ENCODE results near the gene ATXN7. TPM values are rescaled to one million over a fixed set of nuclear protein-coding genes. Genes with fewer than 3 reads are reported as not detected.
A peak's percentile ranks its signal among the peaks of the same experiment; 100 is the strongest.

The ATXN7 gene
- total RNA-seq, 4 donors from 2014 or later, result 20.9 to 28.2 (median 22.6) TPM

GRCh38 chr3:63911873-63912767 is 48.5 kb downstream of the ATXN7 start, which contains the start of gene SCAANT1:
SCAANT1 (minus strand) TSS chr3:63912383.
- peaks cover 0 to 15% (median 4%) of the 10 kb centered on the region in 4 donors for H3K36me3 ChIP-seq
- H3K4me1 ChIP-seq, result peaks cover 24 to 42% (median 41%) of the 10 kb centered on the region in 4 donors
- intact Hi-C loops (cut with DNase I), result loop anchor here (5.0 kb wide), 1 partner anchor 50 kb away; the partner anchor contains the start of genes ATXN7 and THOC7
- no peaks in the 10 kb centered on the region for H3K9me3 ChIP-seq
- H3K4me3 ChIP-seq, result peak within 1 kb of the TSS; percentile 85 to 98 (median 95)
- TF ChIP-seq POLR2AphosphoS5 (IDR thresholded peaks at IDR 0.05) (peak; percentile 85 to 88), EP300 (IDR thresholded peaks at IDR 0.05) (no peak), POLR2A (IDR thresholded peaks at IDR 0.05; ENCODE audit: low read depth) (peak; percentile 56), CTCF (IDR thresholded peaks at IDR 0.05) (peak in 2 of 3 experiments; percentile 10 to 18)
- peak within 1 kb of the TSS; percentile 99 to 100 (median 100) for H3K27ac ChIP-seq (replicated peaks in 1 of 4)
- DNase-seq (ENCODE audit: extremely low spot score), result peak; percentile 96
- H3K27me3 ChIP-seq, result no peaks in the 10 kb centered on the region
- WGBS, result 0% methylated on average over 6 of the region's 115 CpGs

GRCh38 chr3:63912768-63913588 is 49.3 kb downstream of the ATXN7 start:
- Histone ChIP-seq H3K9me3 (no peaks in the 10 kb centered on the region), H3K27me3 (no peaks in the 10 kb centered on the region), H3K4me3 (peak overlapping the region; percentile 85 to 98 (median 95)), H3K36me3 (peaks cover 0 to 24% (median 8%) of the 10 kb centered on the region in 4 donors), H3K4me1 (peaks cover 24 to 42% (median 41%) of the 10 kb centered on the region in 4 donors), H3K27ac (replicated peaks in 1 of 4) (peak overlapping the region; percentile 99 to 100 (median 100))
- TF ChIP-seq CTCF (IDR thresholded peaks at IDR 0.05), result no peak
- TF ChIP-seq POLR2AphosphoS5 (IDR thresholded peaks at IDR 0.05), result peak; percentile 42 to 53
- TF ChIP-seq EP300 (IDR thresholded peaks at IDR 0.05), result peak; percentile 21
- peak; percentile 94 for DNase-seq (ENCODE audit: extremely low spot score)
- WGBS, result 9% methylated on average over 32 of the region's 46 CpGs
- intact Hi-C loops (cut with DNase I), result loop anchor here (5.0 kb wide), 1 partner anchor 51 kb away; the partner anchor contains the start of genes ATXN7 and THOC7

GRCh38 chr3:63914312-63914711 is 50.6 kb downstream of the ATXN7 start:
- Histone ChIP-seq H3K4me1 (peaks cover 24 to 50% (median 44%) of the 10 kb centered on the region in 4 donors), H3K27me3 (no peaks in the 10 kb centered on the region), H3K4me3 (peak overlapping the region; percentile 1 to 96 (median 51)), H3K27ac (replicated peaks in 1 of 4) (peak overlapping the region; percentile 99 to 100 (median 100)), H3K36me3 (peaks cover 0 to 36% (median 14%) of the 10 kb centered on the region in 4 donors), H3K9me3 (no peaks in the 10 kb centered on the region)
- no peak for DNase-seq (ENCODE audit: extremely low spot score)
- intact Hi-C loops (cut with DNase I), result loop anchor here (5.0 kb wide), 1 partner anchor 52 kb away; the partner anchor contains the start of genes ATXN7 and THOC7
- TF ChIP-seq POLR2A (IDR thresholded peaks at IDR 0.05; ENCODE audit: low read depth), result no peak
- no peak for TF ChIP-seq EP300 (IDR thresholded peaks at IDR 0.05)
- peak in 1 of 3 experiments; percentile 10 for TF ChIP-seq CTCF (IDR thresholded peaks at IDR 0.05)
- no peak for TF ChIP-seq POLR2AphosphoS5 (IDR thresholded peaks at IDR 0.05)
- 33% methylated on average over 5 of the region's 5 CpGs for WGBS

GRCh38 chr3:63918321-63918720 is 54.7 kb downstream of the ATXN7 start:
- no peak for DNase-seq (ENCODE audit: extremely low spot score)
- Histone ChIP-seq H3K4me1 (peaks cover 16 to 60% (median 45%) of the 10 kb centered on the region in 4 donors), H3K9me3 (no peaks in the 10 kb centered on the region), H3K4me3 (no peak overlapping the region), H3K27me3 (no peaks in the 10 kb centered on the region), H3K27ac (replicated peaks in 1 of 4) (no peak overlapping the region), H3K36me3 (peaks cover 0 to 53% (median 25%) of the 10 kb centered on the region in 4 donors)
- TF ChIP-seq POLR2A (IDR thresholded peaks at IDR 0.05; ENCODE audit: low read depth), result no peak
- TF ChIP-seq EP300 (IDR thresholded peaks at IDR 0.05), result no peak
- TF ChIP-seq CTCF (IDR thresholded peaks at IDR 0.05), result no peak
- no peak for TF ChIP-seq POLR2AphosphoS5 (IDR thresholded peaks at IDR 0.05)
- intact Hi-C loops (cut with DNase I), result loop anchor here (5.0 kb wide), 1 partner anchor 74 kb away; no protein-coding TSS in a partner anchor

Measured in esophagus muscularis mucosa (tissue), 4 donors.